GM18511 (cell line): Measurements from ENCODE around the gene FKBP3.
"Not testable (repeated sequence)": the region's sequence is repeated elsewhere in the genome, so short reads cannot be mapped to it uniquely, and the experiment has no call there.

ENCODE experiments used
- ATAC-seq: cut with Tn5 transposase; IDR thresholded peaks from one replicate; pipeline ENCODE4 v1.9.1; 2021; ENCODE audit warnings: mild to moderate bottlenecking, moderate library complexity; ENCODE audit not compliant: unreplicated experiment

Gene FKBP3

DNA sequence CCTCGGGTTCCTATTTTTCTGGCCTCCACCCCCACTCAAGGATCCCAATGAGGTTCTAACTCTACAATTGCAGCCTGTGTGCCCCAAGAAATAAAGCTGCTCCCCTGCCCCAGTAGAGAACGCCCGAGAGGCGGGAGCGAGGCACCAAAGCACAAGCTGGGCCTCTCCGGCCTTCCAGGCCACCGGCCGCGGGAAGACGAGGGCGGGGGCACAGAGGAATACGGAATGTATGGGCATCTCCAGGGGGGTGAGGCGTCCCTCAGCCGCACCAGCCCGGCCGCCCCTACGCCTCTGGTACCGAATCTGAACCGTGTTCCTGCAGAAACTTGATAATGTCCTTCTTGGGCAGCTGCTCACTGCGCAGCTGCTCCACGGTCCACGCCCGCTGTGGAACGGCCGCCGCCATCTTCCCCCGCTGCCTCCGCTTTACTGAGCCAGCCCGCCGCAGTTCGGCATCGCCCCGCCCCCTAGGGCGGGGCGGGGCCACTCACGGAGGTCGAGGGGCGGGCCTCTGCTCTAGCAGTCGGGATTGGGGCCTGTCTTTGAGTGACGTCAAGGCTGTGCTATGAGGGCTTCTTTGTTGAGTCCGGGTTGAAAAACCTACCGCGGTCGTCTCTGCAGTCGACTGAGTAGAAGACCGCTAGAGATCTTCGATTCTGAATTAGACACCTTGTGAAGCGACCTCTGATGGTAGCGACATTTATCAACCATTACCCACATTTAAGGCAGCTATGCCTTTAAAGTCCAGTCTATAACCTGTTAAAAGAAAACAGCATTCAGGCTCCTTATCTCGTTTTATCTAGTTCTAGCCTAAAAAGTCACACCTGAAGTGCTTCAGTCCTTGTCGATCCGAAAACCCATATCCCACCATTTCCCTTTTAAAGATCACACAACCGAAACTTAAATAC, at the start of gene FKBP3:
FKBP3 (minus strand) TSS at position 431 of the 908 bp plus-strand sequence; CDS start at position 406, 25 bp downstream.
- peak; percentile 92 for ATAC-seq

DNA sequence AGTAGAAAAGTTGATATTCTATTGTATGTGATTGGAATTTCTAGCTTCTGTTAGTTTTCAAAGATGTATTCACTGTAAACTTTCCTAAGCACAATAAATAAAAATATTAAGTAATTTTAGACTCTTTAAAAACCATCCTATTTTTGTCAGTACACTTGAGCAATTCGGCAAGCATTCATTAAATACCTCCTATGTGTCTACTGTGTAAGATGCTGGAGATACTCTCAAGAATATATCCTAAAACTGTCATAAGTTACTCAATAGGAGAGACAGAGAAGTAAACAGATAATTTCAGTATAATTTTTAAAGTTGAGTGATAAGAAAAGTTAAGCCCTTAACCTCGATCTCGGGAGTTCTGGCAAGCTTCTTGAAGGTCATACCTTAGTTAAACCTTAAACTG, 47.5 kb upstream of the FKBP3 start:
- no peak for ATAC-seq

DNA sequence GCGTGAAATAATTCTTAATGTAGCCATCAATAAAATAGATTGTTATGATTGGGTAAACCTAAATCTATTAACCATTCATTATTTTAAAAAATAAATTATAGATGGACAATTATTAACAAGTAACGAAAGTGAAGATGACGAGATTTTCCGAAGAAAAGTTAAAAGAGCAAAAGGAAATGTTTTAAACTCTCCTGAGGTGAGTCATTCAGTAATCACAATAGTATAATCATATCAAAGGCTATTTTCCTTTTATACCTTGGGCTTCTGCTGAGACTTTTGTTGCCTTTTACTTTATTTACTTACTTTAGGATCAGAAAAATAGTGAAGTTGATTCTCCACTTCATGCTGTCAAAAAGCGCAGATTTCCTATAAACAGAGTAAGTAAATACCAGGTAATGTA, 47.0 kb upstream of the FKBP3 start:
- ATAC-seq = no peak

DNA sequence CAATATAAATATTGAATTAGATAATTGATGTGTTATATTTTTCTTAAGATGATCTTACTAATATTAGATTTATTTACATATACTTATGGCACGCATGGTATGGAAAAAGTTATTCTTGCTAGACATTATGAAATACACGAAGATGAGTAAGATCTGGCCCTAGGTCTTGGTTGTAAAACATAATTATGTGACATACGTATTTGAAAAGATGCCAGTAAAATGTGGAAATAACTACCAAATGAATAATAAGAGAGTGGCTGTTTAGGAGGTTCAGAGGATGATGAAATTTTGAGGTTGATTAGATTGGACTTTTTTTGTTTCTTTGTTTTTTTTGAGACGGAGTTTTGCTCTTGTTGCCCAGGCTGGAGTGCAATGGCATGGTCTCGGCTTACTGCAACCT, 42.8 kb upstream of the FKBP3 start:
- ATAC-seq = no peak

DNA sequence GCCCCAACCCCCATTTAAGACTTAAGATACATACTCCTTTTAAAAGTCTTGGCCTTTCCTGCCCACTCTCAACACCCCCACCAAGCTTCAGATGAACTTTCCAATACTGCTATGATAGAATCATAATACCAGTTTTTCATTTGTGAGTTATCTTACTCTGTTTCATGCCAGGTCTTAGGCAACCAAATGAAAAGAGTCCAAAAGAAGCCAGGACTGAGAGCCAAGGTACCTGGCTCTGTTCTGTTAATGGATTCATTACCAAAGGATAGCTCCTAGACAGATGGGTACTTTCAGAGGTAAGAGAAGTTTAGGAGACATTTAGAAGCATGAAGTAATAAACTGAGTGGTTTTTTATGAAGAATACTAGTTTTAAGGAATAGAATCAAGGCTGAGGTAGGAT, 35.6 kb upstream of the FKBP3 start:
- ATAC-seq = no peak

DNA sequence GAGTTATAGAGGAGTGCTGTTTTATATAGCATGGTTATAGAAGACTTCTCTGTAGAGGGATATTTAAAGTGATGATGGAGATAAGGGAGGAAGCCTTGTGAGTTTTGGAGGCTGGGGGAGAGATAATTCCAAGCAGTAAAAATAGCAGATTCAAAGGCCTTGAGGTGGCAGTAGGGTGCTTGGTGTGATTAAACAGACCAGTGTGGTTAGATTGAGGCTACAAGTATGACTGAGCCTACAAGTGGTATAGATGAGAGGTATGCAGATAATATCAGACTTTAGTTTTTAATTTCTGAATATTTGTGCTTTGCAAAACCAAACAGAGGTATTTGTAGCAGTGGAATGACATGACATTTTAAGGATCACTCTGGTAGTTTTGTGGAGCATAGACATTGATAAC, 21.8 kb upstream of the FKBP3 start:
- ATAC-seq = no peak

DNA sequence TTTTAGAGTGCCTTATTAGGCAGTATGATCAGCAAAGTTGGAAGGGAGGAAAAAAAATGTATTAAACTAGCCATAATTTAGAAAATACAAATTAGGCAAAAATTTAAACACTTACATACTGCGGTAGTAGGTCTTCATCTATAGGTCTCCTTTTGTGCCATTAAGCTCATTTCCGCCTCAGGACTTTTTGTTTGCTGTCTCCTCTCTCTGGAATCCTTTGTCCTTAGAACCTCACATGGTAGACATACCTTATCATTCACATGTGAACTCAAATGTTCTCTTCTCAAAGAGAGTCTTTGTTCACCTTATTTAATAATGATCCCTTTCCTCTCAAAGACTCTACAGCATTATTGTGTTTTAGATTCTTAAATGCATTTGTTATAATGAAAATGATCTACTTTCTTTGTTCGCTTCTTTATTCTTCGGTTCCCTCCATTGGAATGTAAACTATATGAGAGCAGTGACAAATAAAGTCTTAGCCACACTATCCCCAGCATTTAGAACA, 16.2 kb upstream of the FKBP3 start:
- no peak for ATAC-seq

DNA sequence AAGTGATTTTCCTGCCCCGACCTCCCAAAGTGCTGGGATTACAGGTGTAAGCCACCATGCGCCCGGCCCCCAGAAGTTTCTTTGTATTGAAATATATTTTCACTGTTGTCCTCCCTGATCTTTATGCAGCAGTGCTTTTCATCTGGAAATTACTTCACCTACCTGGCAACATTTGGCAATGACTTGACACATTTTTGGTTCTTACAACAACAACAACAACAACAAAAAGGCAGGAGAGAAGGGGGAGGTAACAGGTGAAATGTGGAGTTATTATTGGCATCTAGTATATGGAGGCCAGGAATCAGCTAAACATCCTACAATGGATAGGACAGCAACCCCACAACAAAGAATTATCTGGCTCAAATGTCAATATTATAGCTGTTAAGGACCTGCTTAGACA, 15.3 kb upstream of the FKBP3 start:
- ATAC-seq = no peak

DNA sequence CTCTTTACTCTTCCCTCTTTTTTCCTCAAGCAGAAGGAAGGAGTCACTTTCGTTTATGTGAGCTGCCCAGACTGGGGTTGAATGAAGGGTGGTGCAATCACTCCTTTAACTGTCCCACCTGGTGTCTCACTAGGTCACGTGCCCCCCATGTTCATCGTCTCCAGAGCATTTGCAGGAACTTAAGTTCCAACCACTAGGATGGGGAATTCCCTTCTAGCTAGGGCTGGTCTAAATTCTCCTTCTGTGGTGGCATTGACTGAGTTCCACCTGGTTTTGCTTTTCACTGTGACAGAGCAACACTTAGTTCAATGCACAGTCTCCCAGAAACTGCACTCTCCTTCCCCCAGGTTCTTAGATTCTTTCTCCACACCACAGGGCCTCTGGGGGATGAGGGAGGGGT, 10.9 kb upstream of the FKBP3 start:
- ATAC-seq = peak; percentile 65

DNA sequence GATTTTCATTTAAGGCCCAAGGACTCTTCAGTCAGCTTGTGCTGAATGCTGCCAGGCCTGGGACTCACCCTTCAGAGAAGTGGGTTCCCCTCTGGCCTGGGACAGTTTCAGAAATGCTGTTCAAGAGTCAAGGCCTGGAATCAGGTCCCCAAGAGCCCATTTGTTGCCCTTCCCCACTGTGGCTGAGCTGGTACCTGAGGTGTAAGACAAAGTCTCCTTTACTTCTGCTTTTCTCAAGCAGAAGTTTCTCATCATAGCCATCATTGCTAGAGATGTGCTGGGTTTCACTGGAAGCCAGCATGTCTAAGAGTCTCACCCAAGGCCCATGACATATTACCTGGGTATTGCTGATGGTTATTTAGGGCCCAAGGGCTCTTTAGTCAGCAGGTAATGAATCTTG, 10.4 kb upstream of the FKBP3 start:
- ATAC-seq = peak; percentile 79

DNA sequence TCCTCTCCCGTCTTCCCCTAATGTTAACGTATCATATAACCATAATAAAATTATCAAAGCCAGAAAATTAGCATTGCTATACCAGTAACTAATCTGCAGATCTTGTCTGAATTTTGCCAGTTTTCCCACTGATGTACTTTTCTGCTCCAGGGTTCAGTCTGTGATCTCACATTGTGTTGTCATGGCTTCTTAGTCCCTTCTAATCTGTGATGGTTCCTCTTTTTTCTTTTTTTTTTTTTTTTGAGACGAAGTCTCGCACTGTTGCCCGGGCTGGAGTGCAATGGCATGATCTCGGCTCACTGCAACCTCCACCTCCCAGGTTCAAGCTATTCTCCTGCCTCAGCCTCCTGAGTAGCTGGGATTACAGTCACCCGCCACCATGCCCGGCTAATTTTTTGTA, 7.8 kb upstream of the FKBP3 start:
- not testable (repeated sequence) for ATAC-seq

DNA sequence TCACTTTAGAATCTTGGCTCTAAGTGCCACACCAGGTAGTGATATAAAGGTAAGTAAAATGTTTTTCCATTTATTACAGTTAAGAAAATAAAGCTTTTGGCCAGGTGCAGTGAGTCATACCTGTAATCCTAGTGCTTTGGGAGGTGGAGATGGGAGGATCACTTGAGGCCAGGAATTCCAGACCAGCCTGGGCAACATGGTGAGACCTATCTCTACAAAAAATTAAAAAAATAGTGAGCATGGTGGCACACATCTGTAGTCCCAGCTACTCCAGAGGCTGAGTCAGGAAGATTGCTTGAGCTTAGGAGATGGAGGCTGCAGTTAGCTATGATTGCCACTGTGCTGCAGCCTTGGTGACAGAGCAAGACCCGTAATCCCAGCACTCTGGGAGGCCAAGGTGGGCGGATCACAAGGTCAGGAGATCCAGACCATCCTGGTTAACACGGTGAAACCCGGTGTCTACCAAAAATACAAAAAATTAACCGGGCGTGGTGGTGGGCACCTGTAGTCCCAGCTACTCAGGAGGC, 6.4 kb upstream of the FKBP3 start:
- ATAC-seq = no peak

DNA sequence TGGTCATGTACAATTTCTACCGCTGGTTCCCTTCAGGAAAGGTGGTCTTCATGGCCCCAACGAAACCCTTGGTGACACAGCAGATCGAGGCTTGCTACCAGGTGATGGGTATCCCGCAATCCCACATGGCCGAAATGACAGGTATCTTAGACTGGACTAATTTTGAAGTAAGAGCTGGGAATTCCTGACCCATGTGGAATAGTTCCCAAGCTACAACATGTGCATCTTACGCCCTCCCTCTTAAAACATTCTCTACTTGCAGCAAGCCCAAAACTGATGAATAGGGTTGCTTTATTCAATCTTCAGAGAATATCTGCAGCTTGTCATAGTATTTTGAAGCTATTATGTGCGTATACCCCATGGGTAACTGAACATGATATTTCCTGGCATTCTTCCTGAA, 2.1 kb upstream of the FKBP3 start:
- ATAC-seq = no peak

DNA sequence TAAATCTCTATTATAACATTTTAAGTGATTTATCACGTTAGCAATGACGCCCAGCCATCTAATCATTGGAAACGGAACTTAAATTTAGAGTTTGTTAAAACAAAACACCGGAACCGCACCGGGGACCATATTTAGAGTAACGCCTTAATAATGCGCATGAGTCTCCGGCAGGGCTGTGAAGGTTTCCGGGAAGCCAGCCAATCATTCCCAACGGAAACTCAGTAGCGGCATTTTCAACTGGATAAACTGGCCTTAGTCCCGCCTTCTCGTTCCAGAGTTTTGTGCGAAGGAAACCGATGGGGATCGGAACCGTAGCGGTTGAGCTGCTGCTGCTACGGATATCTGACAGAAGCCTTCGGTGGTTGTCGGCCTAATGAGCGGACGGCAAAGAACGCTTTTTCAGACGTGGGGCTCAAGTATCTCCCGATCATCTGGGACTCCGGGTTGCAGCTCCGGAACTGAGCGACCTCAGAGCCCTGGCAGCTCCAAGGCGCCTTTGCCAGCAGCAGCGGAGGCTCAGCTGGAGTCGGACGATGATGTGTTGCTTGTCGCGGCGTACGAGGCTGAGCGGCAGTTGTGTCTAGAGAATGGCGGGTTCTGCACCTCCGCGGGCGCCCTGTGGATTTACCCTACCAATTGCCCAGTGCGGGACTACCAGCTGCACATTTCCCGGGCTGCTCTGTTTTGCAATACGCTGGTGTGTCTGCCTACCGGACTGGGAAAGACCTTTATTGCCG, 1.5 kb upstream of the FKBP3 start, which contains the start of gene FANCM:
FANCM (plus strand) TSS at position 272 of the 737 bp plus-strand sequence; CDS start at position 374, 102 bp downstream.
- ATAC-seq = peak; percentile 47

DNA sequence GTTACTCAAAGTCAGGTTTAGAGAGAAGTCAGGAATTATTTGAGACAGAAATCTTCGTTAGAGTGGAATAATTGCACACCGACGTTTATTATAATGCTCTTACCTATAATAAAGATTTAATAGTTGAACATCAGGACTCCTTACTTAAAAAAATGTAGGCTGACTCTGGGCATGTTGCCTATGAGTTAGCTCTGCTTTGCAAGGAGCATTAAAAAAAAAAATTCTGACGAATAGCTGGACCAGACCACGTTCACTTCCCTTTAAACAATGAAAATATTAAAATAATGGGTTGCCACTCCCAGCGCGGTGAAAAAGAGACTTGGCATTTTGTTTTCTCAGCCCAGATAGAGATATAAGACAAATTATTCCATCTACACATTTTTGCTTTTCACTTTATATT, 875 bp upstream of the FKBP3 start:
- ATAC-seq = no peak

DNA sequence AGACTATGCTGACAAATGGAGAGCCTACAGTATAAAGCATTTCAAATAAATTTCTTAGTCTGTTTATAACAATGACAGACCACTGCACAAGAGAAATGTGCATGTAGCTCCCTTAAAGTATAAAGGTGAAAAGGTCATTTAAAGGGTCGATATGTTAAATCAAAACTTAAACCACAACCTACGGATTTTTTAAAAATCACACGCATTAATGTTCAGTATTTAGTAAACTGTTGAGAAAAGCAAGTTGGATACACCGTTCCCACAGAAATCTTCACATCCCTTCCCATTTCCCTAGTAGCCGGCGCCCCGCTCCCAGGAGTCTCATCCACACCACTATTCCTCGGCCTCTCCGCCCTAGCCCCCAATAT, 614 bp downstream of the FKBP3 start:
- ATAC-seq = no peak

DNA sequence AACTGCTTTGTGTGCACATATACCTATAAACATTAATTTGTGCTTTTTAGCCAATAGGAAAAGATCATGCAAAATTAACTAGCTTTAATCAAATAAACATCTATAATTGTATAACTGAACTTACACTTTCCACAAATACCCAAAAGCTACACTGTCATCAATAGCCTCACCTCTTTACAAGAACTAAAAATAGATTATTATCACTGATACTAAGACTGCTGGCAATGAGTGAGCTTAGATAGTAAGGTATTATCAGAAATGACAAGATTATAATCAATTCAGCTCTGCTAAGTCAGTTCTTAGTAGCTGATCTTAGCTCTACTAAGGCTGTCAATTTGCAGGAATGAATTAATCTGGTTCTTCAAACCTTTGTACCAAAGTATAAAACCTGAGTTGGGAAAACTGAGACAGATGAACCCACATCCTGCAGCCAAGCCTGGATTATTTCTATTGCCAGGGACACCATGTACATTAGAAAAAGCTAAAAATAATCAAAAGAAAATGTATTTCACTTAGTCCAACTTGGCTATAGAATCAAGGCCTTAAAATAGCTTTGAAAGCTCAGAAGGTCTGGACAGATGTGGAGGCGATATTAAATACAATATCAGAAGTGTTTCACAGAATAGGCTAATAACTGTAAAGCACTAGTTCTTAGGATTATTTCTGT, 5.2 kb downstream of the FKBP3 start:
- no peak for ATAC-seq

DNA sequence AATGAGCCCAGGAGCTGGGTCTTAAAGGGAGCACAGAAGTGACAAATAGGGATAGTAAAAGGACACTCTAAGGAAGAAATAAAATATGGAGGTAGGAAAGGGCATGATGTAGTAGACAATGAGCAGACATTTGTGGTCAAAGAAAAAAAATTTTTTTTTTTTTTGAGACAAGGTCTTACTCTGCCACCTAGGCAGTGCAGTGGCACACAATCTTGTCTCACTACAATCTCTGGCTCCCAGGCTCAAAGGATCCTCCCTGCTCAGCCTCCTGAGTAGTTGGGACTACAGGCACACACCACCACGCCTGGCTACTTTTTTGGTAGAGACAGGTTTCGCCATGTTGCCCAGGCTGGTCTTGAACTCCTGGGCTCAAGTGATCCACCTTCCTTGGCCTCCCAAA, 8.5 kb downstream of the FKBP3 start:
- ATAC-seq = no peak

DNA sequence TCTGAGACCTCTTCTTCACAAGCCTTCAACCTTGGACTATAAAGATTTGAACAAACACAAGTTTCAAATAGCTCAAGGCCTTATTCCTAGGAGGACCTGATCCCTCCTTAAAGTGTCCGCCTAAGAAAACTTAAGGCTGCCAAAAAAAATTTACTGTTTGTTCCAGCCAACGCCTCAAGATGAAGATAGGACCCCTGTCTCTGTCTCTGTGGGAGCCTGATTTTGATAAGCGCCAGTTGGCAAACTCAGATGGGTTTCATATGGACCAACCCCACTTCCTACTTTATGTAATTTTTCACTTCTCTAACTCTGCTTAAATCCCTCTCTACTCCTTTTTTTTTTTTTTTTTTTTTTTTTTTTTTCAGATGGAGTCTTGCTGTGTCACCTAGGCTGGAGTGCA, 11.0 kb downstream of the FKBP3 start:
- no peak for ATAC-seq

DNA sequence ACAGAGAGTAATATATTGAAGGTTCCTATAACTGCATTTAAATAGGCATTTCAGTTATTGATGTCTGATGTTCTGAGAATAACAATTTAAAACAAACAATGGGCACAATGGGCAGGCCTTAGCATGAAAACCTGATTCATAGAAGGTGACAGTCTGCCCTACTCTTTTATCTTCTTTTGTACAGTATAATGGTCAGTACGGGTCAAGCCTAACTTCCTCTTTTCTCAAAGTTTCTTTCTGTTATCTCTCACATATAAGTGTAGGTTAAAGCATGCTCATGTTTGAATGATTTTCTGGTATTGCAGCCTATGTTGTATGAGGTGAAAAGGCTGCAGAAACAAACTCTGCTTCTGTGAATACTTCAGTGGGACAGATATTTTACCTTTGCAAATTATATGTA, 14.2 kb downstream of the FKBP3 start:
- no peak for ATAC-seq

DNA sequence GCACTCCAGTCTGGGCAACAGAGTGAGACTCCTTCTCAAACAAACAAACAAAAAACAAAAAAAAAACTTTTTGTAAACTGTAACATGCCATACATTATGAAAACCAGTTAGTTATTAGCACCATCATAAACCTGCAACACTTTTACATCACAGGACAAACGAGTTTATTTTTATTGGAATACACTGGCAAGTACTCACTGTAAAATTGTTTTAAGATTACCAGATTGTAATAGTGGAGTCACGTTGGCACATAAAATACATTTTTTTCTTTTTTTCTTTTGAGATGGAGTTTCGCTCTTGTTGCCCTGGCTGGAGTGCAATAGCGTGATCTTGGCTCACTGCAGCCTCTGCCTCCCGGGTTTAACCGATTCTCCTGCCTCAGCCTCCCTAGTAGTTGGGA, 15.7 kb downstream of the FKBP3 start:
- no peak for ATAC-seq
